AG04449 (cell line): ENCODE results near the gene VPS13D.

Experiments used
- CTCF ChIA-PET: fragments of 350-600 bp; formaldehyde crosslinking; extraction: SDS; loops from one replicate; lab custom pipeline; 2021; ENCODE audit warnings: antibody characterized with exemption; lab: Yijun Ruan, JAX
- POLR2A ChIA-PET: fragments of 400-600, 350-600 bp; formaldehyde crosslinking; extraction: SDS; loops from one replicate; lab custom pipeline; 2020; ENCODE audit warnings: antibody characterized with exemption, inconsistent platforms; lab: Yijun Ruan, JAX
- DNase-seq: peaks from one replicate; pipeline ENCODE4 v3.0.0-alpha.2; 2010; ENCODE audit warnings: low read depth, low spot score
- H3K4me3 ChIP-seq: 2 replicates; pipeline ENCODE4 v1.5.1; 2011; ENCODE audit warnings: low read depth, mild to moderate bottlenecking, control low read depth, low read length
- CTCF ChIP-seq: IDR thresholded peaks from one replicate; pipeline ENCODE4 v1.5.1; 2011; ENCODE audit warnings: mild to moderate bottlenecking, moderate library complexity, low read length, control low read depth, inconsistent platforms; ENCODE audit not compliant: insufficient read depth; ENCODE audit errors: missing control alignments

Gene VPS13D

GRCh38 chr1:12279003-12279402, 49.2 kb downstream of the VPS13D start:
- ChIA-PET CTCF (interaction anchor here (0.8 to 6.9 kb wide), 10 partner anchors 10 to 379 kb away, joined by 3 to 116 read pairs (median 11); no protein-coding TSS in a partner anchor), POLR2A (no interaction called here)
- no peak for DNase-seq
- no peak for TF ChIP-seq CTCF
- H3K4me3 ChIP-seq: no peak overlapping the region

GRCh38 chr1:12279728-12280464, 50.1 kb downstream of the VPS13D start:
- TF ChIP-seq CTCF: no peak
- ChIA-PET CTCF (interaction anchor here (1.2 to 6.9 kb wide), 5 partner anchors 9 to 378 kb away, joined by 3 to 116 read pairs (median 52); no protein-coding TSS in a partner anchor), POLR2A (no interaction called here)

GRCh38 chr1:12282142-12282541, 52.3 kb downstream of the VPS13D start:
- TF ChIP-seq CTCF: no peak
- ChIA-PET POLR2A (no interaction called here), CTCF (interaction anchor here (1.8 kb wide), 1 partner anchor 10 kb away, joined by 7 read pairs; no protein-coding TSS in a partner anchor)
- DNase-seq: no peak
- no peak overlapping the region for H3K4me3 ChIP-seq

More at GRCh38 chr1:12279728-12280464, 50.1 kb downstream of the VPS13D start:
- DNase-seq: no peak
- H3K4me3 ChIP-seq: no peak overlapping the region

GRCh38 chr1:12284486-12284885, 54.7 kb downstream of the VPS13D start:
- ChIA-PET CTCF (interaction anchor here (2.5 kb wide), 1 partner anchor 10 kb away, joined by 5 read pairs; no protein-coding TSS in a partner anchor), POLR2A (no interaction called here)
- H3K4me3 ChIP-seq: no peak overlapping the region
- TF ChIP-seq CTCF: no peak
- no peak for DNase-seq

GRCh38 chr1:12285496-12286143, 55.8 kb downstream of the VPS13D start:
- no peak for TF ChIP-seq CTCF
- CTCF ChIA-PET: interaction anchor here (6.7 kb wide), 1 partner anchor 8 kb away, joined by 52 read pairs; no protein-coding TSS in a partner anchor
- POLR2A ChIA-PET: no interaction called here
- no peak for DNase-seq
- H3K4me3 ChIP-seq: no peak overlapping the region

- no peak for DNase-seq
- ChIA-PET CTCF (interaction anchor here (1.1 to 6.7 kb wide), 4 partner anchors 9 to 371 kb away, joined by 3 to 52 read pairs (median 4); no protein-coding TSS in a partner anchor), POLR2A (no interaction called here)
- no peak overlapping the region for H3K4me3 ChIP-seq
- TF ChIP-seq CTCF: no peak
Observed at GRCh38 chr1:12287869-12288268, 58.0 kb downstream of the VPS13D start.
